ENCODE results near the gene CNTNAP1. TPM values are rescaled to one million over a fixed set of nuclear protein-coding genes. Genes with fewer than 3 reads are reported as not detected.

The CNTNAP1 gene
- total and polyA plus RNA-seq, 5 experiments from 2014 or later = 0.05 to 3.0 (median 2.7) TPM; not detected in 2

- DNase-seq (no peak), ATAC-seq (no peak)
- H3K9me3 Mint-ChIP-seq = no peaks in the 10 kb centered on the region
- H3K36me3 Mint-ChIP-seq = peaks cover 0 to 14% (median 0%) of the 10 kb centered on the region in 3 donors
- no peaks in the 10 kb centered on the region for H3K27me3 Mint-ChIP-seq
- H3K4me3 Mint-ChIP-seq = no peak overlapping the region
- H3K4me1 Mint-ChIP-seq = peaks cover 0 to 2% (median under 1%) of the 10 kb centered on the region in 4 donors
- POLR2A ChIA-PET = interaction anchor here (0.7 to 2.3 kb wide), 2 partner anchors 10 to 86 kb away, joined by 3 to 6 read pairs; no protein-coding TSS in a partner anchor
- H3K27ac Mint-ChIP-seq = no peak overlapping the region
Observed at GRCh38 chr17:42694524-42694923, 12.2 kb downstream of the CNTNAP1 start.

DNA sequence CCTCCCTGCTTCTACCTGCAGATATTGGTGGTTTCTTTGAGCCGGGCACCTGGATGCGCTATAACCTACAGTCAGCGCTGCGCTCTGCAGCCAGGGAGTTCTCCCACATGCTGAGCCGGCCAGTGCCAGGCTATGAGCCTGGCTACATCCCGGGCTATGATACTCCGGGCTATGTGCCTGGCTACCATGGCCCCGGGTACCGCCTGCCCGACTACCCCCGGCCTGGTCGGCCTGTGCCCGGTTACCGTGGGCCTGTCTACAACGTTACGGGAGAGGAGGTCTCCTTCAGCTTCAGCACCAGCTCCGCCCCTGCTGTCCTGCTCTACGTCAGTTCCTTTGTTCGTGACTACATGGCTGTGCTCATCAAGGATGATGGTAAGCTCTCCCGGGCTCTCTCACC is 13.2 kb downstream of the CNTNAP1 start:
- Mint-ChIP-seq H3K9me3 (no peaks in the 10 kb centered on the region), H3K4me3 (no peak overlapping the region), H3K36me3 (peaks cover 0 to 20% (median 0%) of the 10 kb centered on the region in 3 donors), H3K27me3 (no peaks in the 10 kb centered on the region), H3K27ac (no peak overlapping the region), H3K4me1 (peaks cover 0 to 2% (median under 1%) of the 10 kb centered on the region in 4 donors)
- ATAC-seq (no peak), DNase-seq (no peak)
- POLR2A ChIA-PET = interaction anchor here (2.3 kb wide), 1 partner anchor 11 kb away, joined by 6 read pairs; no protein-coding TSS in a partner anchor

DNA sequence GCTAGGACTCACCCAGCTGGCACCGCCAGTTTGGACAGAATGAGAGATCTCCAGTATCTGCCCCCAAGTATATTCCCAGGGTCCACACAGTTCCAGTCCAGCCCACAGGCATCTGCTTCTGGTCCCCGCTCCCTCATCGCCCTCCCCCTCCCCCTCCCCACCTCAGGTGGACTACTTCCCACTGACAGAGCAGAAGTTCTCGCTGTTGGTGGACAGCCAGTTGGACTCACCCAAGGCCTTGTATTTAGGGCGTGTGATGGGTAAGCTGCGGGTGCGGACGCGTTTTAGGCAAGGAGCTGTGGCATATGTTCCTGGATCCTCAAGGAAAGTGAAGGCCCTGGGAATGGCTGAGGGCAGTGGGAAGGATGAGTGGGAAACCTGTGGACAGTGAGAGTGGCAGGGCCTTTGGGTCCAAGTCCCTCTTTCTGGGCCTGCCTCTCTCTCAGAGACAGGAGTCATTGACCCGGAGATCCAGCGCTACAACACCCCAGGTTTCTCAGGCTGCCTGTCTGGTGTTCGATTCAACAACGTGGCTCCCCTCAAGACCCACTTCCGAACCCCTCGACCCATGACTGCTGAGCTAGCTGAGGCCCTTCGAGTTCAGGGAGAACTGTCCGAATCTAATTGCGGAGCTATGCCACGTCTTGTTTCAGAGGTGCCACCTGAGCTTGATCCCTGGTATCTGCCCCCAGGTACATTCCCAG is 14.9 kb downstream of the CNTNAP1 start:
- H3K27ac Mint-ChIP-seq = no peak overlapping the region
- no peaks in the 10 kb centered on the region for H3K27me3 Mint-ChIP-seq
- POLR2A ChIA-PET = interaction anchor here (0.6 kb wide), 1 partner anchor 92 kb away, joined by 5 read pairs; no protein-coding TSS in a partner anchor
- no peaks in the 10 kb centered on the region for H3K9me3 Mint-ChIP-seq
- H3K36me3 Mint-ChIP-seq = peaks cover 0 to 31% (median 5%) of the 10 kb centered on the region in 3 donors
- no peak overlapping the region for H3K4me3 Mint-ChIP-seq
- DNase-seq = no peak
- peaks cover 0 to 2% (median 0%) of the 10 kb centered on the region in 4 donors for H3K4me1 Mint-ChIP-seq
- ATAC-seq = no peak

- H3K4me3 Mint-ChIP-seq = no peak overlapping the region
- POLR2A ChIA-PET = no interaction called here
- no peak for ATAC-seq
- no peaks in the 10 kb centered on the region for H3K27me3 Mint-ChIP-seq
- H3K9me3 Mint-ChIP-seq = no peaks in the 10 kb centered on the region
- DNase-seq = no peak
- H3K27ac Mint-ChIP-seq = peak overlapping the region in 1 of 10 donors; percentile 34
- peaks cover 0 to 3% (median under 1%) of the 10 kb centered on the region in 4 donors for H3K4me1 Mint-ChIP-seq
- H3K36me3 Mint-ChIP-seq = peaks cover 0 to 47% (median 17%) of the 10 kb centered on the region in 3 donors
Observed at GRCh38 chr17:42698736-42699414, 16.5 kb downstream of the CNTNAP1 start.

DNA sequence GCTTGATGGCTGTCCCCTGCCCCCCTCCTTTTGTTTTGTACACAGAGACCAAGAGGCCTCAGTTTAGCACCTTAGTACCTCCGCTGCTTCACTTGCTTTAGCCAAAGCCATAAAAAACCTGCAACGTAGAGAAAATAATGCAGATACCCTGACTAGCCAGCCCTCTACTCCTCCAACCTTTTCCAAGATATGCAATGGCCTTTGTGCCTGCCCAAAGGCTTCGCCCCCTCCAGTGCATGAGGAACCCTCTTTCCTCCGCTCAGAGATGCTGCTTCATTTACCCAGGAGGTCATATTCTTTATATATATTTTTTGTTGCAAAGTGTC is 17.0 kb downstream of the CNTNAP1 start:
- peaks cover 0 to 3% (median under 1%) of the 10 kb centered on the region in 4 donors for H3K4me1 Mint-ChIP-seq
- H3K9me3 Mint-ChIP-seq = no peaks in the 10 kb centered on the region
- no peak for ATAC-seq
- no peaks in the 10 kb centered on the region for H3K27me3 Mint-ChIP-seq
- H3K27ac Mint-ChIP-seq = peak overlapping the region in 1 of 10 donors; percentile 6
- no peak for DNase-seq
- POLR2A ChIA-PET = no interaction called here
- H3K4me3 Mint-ChIP-seq = no peak overlapping the region
- peaks cover under 1 to 53% (median 22%) of the 10 kb centered on the region in 3 donors for H3K36me3 Mint-ChIP-seq

DNA sequence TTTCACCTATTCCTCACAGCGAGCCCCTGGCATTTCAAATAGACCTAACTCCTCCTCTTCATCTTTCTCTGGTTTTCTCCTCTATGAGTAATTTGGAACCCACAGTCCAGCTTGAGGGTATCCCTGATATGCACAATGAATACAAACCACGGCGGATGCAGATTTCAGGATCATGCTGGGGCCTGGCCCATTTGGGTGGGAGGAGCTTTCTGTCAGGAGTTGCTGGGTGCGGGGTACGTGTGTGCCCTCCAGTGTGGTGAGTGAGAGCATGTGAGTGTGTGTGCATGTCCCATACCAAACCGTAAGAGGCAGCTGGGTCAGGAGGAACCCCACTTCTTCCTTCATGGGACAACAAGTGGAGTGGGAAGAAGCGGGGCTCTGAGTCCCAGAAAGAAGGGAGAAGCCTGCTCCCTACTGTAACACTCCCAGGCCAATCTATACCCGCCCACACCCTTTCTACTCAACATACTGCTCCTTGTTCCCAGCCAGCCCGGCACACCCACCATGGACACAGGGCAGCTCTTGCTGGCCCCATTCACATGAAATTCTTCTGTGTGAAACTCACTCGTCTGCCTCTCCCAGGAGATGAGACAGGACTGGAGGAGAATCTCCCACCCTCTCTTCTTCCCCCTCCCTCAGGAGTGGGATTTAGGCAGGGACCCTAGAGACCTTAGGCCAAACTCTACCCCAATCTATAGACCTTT is 18.4 kb downstream of the CNTNAP1 start:
- H3K27ac Mint-ChIP-seq = peak overlapping the region in 1 of 10 donors; percentile 57
- no peaks in the 10 kb centered on the region for H3K27me3 Mint-ChIP-seq
- no peaks in the 10 kb centered on the region for H3K9me3 Mint-ChIP-seq
- POLR2A ChIA-PET = interaction anchor here (0.5 kb wide), 2 partner anchors 140 to 926 kb away, joined by 4 to 7 read pairs; no protein-coding TSS in a partner anchor
- DNase-seq (no peak), ATAC-seq (no peak)
- peaks cover 8 to 62% (median 33%) of the 10 kb centered on the region in 3 donors for H3K36me3 Mint-ChIP-seq
- no peak overlapping the region for H3K4me3 Mint-ChIP-seq
- H3K4me1 Mint-ChIP-seq = peaks cover 0 to 9% (median 4%) of the 10 kb centered on the region in 4 donors

- ATAC-seq (no peak), DNase-seq (no peak)
- POLR2A ChIA-PET = no interaction called here
- Mint-ChIP-seq H3K4me3 (no peak overlapping the region), H3K4me1 (peaks cover 6 to 24% (median 17%) of the 10 kb centered on the region in 4 donors), H3K27ac (peak overlapping the region in 2 of 10 donors; percentile 18 to 34), H3K9me3 (no peaks in the 10 kb centered on the region), H3K27me3 (no peaks in the 10 kb centered on the region), H3K36me3 (peaks cover 8 to 74% (median 38%) of the 10 kb centered on the region in 3 donors)
Observed at GRCh38 chr17:42702446-42702845, 20.1 kb downstream of the CNTNAP1 start.

GRCh38 chr17:42704490-42704836 is 22.1 kb downstream of the CNTNAP1 start:
- H3K4me3 Mint-ChIP-seq = no peak overlapping the region
- peaks cover 9 to 30% (median 23%) of the 10 kb centered on the region in 4 donors for H3K4me1 Mint-ChIP-seq
- no peaks in the 10 kb centered on the region for H3K9me3 Mint-ChIP-seq
- H3K27ac Mint-ChIP-seq = no peak overlapping the region
- POLR2A ChIA-PET = no interaction called here
- H3K36me3 Mint-ChIP-seq = peaks cover 13 to 86% (median 56%) of the 10 kb centered on the region in 3 donors
- no peaks in the 10 kb centered on the region for H3K27me3 Mint-ChIP-seq
- ATAC-seq (no peak), DNase-seq (no peak)

GRCh38 chr17:42704837-42705494 is 22.6 kb downstream of the CNTNAP1 start:
- Mint-ChIP-seq H3K27ac (no peak overlapping the region), H3K27me3 (no peaks in the 10 kb centered on the region), H3K36me3 (peaks cover 13 to 91% (median 59%) of the 10 kb centered on the region in 3 donors), H3K4me3 (peak overlapping the region in 1 of 10 donors; percentile 55), H3K4me1 (peaks cover 9 to 30% (median 23%) of the 10 kb centered on the region in 4 donors), H3K9me3 (no peaks in the 10 kb centered on the region)
- no peak for DNase-seq
- ATAC-seq = no peak
- POLR2A ChIA-PET = no interaction called here

DNA sequence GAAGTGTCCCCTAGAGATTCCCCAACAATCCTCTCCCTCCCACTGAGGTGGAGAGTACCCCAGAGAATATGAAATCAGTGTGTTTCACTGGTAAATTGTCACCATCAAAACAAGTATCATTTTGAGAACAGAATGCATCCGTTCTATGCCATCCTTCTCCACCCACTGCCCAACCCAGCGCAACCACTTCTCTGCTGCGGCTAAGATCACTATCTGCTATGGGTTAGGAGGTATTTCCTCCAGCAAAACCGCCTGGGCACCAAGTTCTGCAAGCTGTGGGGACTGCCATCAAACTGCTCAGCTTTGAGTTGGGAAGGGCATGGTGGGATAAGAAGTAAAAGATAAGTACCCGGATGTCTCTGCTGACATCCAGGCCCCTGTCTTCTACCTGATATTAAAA is 24.4 kb downstream of the CNTNAP1 start:
- peak in 7 of 10 donors; percentile 19 to 73 (median 52) for DNase-seq
- Mint-ChIP-seq H3K27ac (peak overlapping the region in 3 of 10 donors; percentile 35 to 61 (median 51)), H3K4me1 (peaks cover 11 to 30% (median 23%) of the 10 kb centered on the region in 4 donors), H3K4me3 (peak overlapping the region in 8 of 10 donors; percentile 7 to 74 (median 45)), H3K9me3 (no peaks in the 10 kb centered on the region), H3K27me3 (no peaks in the 10 kb centered on the region), H3K36me3 (peaks cover 13 to 97% (median 66%) of the 10 kb centered on the region in 3 donors)
- POLR2A ChIA-PET = interaction anchor here (0.7 kb wide), 1 partner anchor 127 kb away, joined by 3 read pairs; no protein-coding TSS in a partner anchor
- ATAC-seq = peak; percentile 93 to 99

DNA sequence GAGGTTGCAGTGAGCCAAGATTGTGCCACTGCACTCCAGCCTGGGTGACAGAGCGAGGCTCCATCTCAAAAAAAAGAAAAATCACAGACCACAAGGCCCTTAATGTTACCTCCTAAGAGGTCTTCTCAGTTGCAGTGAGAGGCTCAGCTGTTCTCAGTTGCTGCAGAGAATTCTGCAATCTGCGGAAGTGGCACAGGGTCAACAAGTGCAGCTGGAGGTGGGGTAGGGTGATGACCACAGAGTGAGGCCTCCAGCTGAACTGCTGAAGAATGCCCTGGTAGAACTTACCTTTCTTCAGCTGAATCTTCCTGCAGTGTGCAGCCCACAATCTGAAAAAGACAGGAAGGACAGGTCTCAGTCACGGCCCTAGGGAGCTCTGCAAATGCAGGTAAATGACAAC is 26.3 kb downstream of the CNTNAP1 start:
- no peak overlapping the region for H3K27ac Mint-ChIP-seq
- no peaks in the 10 kb centered on the region for H3K27me3 Mint-ChIP-seq
- POLR2A ChIA-PET = interaction anchor here (1.0 kb wide), 1 partner anchor 33 kb away, joined by 3 read pairs; no protein-coding TSS in a partner anchor
- DNase-seq (no peak), ATAC-seq (no peak)
- peaks cover 12 to 27% (median 23%) of the 10 kb centered on the region in 4 donors for H3K4me1 Mint-ChIP-seq
- H3K9me3 Mint-ChIP-seq = no peaks in the 10 kb centered on the region
- H3K36me3 Mint-ChIP-seq = peaks cover 13 to 97% (median 69%) of the 10 kb centered on the region in 3 donors
- H3K4me3 Mint-ChIP-seq = no peak overlapping the region

GRCh38 chr17:42709561-42709960 is 27.2 kb downstream of the CNTNAP1 start:
- POLR2A ChIA-PET = interaction anchor here (1.0 kb wide), 1 partner anchor 34 kb away, joined by 3 read pairs; no protein-coding TSS in a partner anchor
- no peak for ATAC-seq
- peaks cover 11 to 95% (median 65%) of the 10 kb centered on the region in 3 donors for H3K36me3 Mint-ChIP-seq
- peaks cover 12 to 27% (median 23%) of the 10 kb centered on the region in 4 donors for H3K4me1 Mint-ChIP-seq
- no peak overlapping the region for H3K4me3 Mint-ChIP-seq
- H3K27me3 Mint-ChIP-seq = no peaks in the 10 kb centered on the region
- DNase-seq = no peak
- no peaks in the 10 kb centered on the region for H3K9me3 Mint-ChIP-seq
- no peak overlapping the region for H3K27ac Mint-ChIP-seq

Measured in naive thymus-derived CD8-positive, alpha-beta T cell (primary cell).